ENCODE measurements around the gene SORCS1. TPM values are rescaled to one million over a fixed set of nuclear protein-coding genes. Genes with fewer than 3 reads are reported as not detected.

SORCS1 gene
- total and polyA plus RNA-seq, 4 experiments from 2014 or later, result not detected

GRCh38 chr10:106967452-106967851, 197.1 kb downstream of the SORCS1 start:
- H3K4me1 Mint-ChIP-seq, result no peaks in the 10 kb centered on the region
- Histone ChIP-seq H3K4me3 (ENCODE audit: low read length in 2 of 2) (no peak overlapping the region), H3K9me3 (ENCODE audit: control insufficient read depth in 1 of 2, low read length in 2 of 2) (no peaks in the 10 kb centered on the region), H3K4me1 (ENCODE audit: insufficient read depth, low read length) (no peaks in the 10 kb centered on the region), H3K27me3 (ENCODE audit: insufficient read depth, low read length) (no peaks in the 10 kb centered on the region), H3K27ac (ENCODE audit: low read depth, low read length) (no peak overlapping the region), H3K36me3 (ENCODE audit: insufficient read depth, low read length) (no peaks in the 10 kb centered on the region)
- H3K27me3 Mint-ChIP-seq, result no peaks in the 10 kb centered on the region
- H3K9me3 Mint-ChIP-seq, result peaks cover 4 to 18% (median 8%) of the 10 kb centered on the region in 8 donors
- POLR2A ChIA-PET (ENCODE audit: partially characterized antibody), result no interaction called here
- no peaks in the 10 kb centered on the region for H3K36me3 Mint-ChIP-seq
- H3K4me3 Mint-ChIP-seq, result no peak overlapping the region
- H3K27ac Mint-ChIP-seq, result no peak overlapping the region
- intact Hi-C loops (cut with micrococcal nuclease), result no loop called here
- DNase-seq, result no peak
- CTCF ChIA-PET (ENCODE audit: partially characterized antibody), result no interaction called here

- intact Hi-C loops (cut with micrococcal nuclease), result no loop called here
- Mint-ChIP-seq H3K36me3 (no peaks in the 10 kb centered on the region), H3K27ac (no peak overlapping the region), H3K27me3 (no peaks in the 10 kb centered on the region), H3K9me3 (peaks cover 0 to 12% (median 6%) of the 10 kb centered on the region in 8 donors), H3K4me1 (no peaks in the 10 kb centered on the region), H3K4me3 (no peak overlapping the region)
- DNase-seq, result no peak
- Histone ChIP-seq H3K27ac (ENCODE audit: low read depth, low read length) (no peak overlapping the region), H3K27me3 (ENCODE audit: insufficient read depth, low read length) (no peaks in the 10 kb centered on the region), H3K4me1 (ENCODE audit: insufficient read depth, low read length) (no peaks in the 10 kb centered on the region), H3K36me3 (ENCODE audit: insufficient read depth, low read length) (no peaks in the 10 kb centered on the region), H3K4me3 (ENCODE audit: low read length in 2 of 2) (no peak overlapping the region), H3K9me3 (ENCODE audit: control insufficient read depth in 1 of 2, low read length in 2 of 2) (no peaks in the 10 kb centered on the region)
- ChIA-PET POLR2A (ENCODE audit: partially characterized antibody) (no interaction called here), CTCF (ENCODE audit: partially characterized antibody) (no interaction called here)
These were observed 203.7 kb downstream of the SORCS1 start for GRCh38 chr10:106960812-106961211.

- Histone ChIP-seq H3K27ac (ENCODE audit: low read depth, low read length) (no peak overlapping the region), H3K9me3 (ENCODE audit: control insufficient read depth in 1 of 2, low read length in 2 of 2) (no peaks in the 10 kb centered on the region), H3K27me3 (ENCODE audit: insufficient read depth, low read length) (no peaks in the 10 kb centered on the region), H3K36me3 (ENCODE audit: insufficient read depth, low read length) (no peaks in the 10 kb centered on the region), H3K4me3 (ENCODE audit: low read length in 2 of 2) (no peak overlapping the region), H3K4me1 (ENCODE audit: insufficient read depth, low read length) (no peaks in the 10 kb centered on the region)
- no peak overlapping the region for H3K27ac Mint-ChIP-seq
- H3K4me3 Mint-ChIP-seq, result no peak overlapping the region
- no peak for DNase-seq
- no peaks in the 10 kb centered on the region for H3K36me3 Mint-ChIP-seq
- ChIA-PET POLR2A (ENCODE audit: partially characterized antibody) (no interaction called here), CTCF (ENCODE audit: partially characterized antibody) (no interaction called here)
- no peaks in the 10 kb centered on the region for H3K4me1 Mint-ChIP-seq
- no peaks in the 10 kb centered on the region for H3K27me3 Mint-ChIP-seq
- intact Hi-C loops (cut with micrococcal nuclease), result no loop called here
- peaks cover 0 to 10% (median 6%) of the 10 kb centered on the region in 8 donors for H3K9me3 Mint-ChIP-seq
These were observed 205.0 kb downstream of the SORCS1 start for GRCh38 chr10:106959521-106959920.

- H3K4me1 Mint-ChIP-seq, result no peaks in the 10 kb centered on the region
These were observed 205.7 kb downstream of the SORCS1 start for GRCh38 chr10:106958589-106959361.

GRCh38 chr10:106957823-106958588, 206.5 kb downstream of the SORCS1 start:
- H3K27me3 ChIP-seq (ENCODE audit: insufficient read depth, low read length), result no peaks in the 10 kb centered on the region
- no peaks in the 10 kb centered on the region for H3K4me1 Mint-ChIP-seq
- intact Hi-C loops (cut with micrococcal nuclease), result no loop called here
- no peaks in the 10 kb centered on the region for H3K36me3 Mint-ChIP-seq
- H3K27me3 Mint-ChIP-seq, result no peaks in the 10 kb centered on the region
- H3K9me3 ChIP-seq (ENCODE audit: control insufficient read depth in 1 of 2, low read length in 2 of 2), result no peaks in the 10 kb centered on the region
- H3K27ac ChIP-seq (ENCODE audit: low read depth, low read length), result no peak overlapping the region
- H3K4me1 ChIP-seq (ENCODE audit: insufficient read depth, low read length), result no peaks in the 10 kb centered on the region
- no peaks in the 10 kb centered on the region for H3K36me3 ChIP-seq (ENCODE audit: insufficient read depth, low read length)
- ChIA-PET POLR2A (ENCODE audit: partially characterized antibody) (no interaction called here), CTCF (ENCODE audit: partially characterized antibody) (no interaction called here)
- peaks cover 0 to 10% (median 6%) of the 10 kb centered on the region in 8 donors for H3K9me3 Mint-ChIP-seq
- no peak for DNase-seq
- H3K27ac Mint-ChIP-seq, result no peak overlapping the region
- H3K4me3 Mint-ChIP-seq, result no peak overlapping the region
- H3K4me3 ChIP-seq (ENCODE audit: low read length in 2 of 2), result no peak overlapping the region

More at GRCh38 chr10:106958589-106959361, 205.7 kb downstream of the SORCS1 start:
- ChIA-PET POLR2A (ENCODE audit: partially characterized antibody) (no interaction called here), CTCF (ENCODE audit: partially characterized antibody) (no interaction called here)
- H3K27ac ChIP-seq (ENCODE audit: low read depth, low read length), result no peak overlapping the region
- Mint-ChIP-seq H3K4me3 (no peak overlapping the region), H3K9me3 (peaks cover 0 to 10% (median 6%) of the 10 kb centered on the region in 8 donors), H3K36me3 (no peaks in the 10 kb centered on the region), H3K27ac (no peak overlapping the region), H3K27me3 (no peaks in the 10 kb centered on the region)
- no peaks in the 10 kb centered on the region for H3K4me1 ChIP-seq (ENCODE audit: insufficient read depth, low read length)
- DNase-seq, result no peak
- H3K9me3 ChIP-seq (ENCODE audit: control insufficient read depth in 1 of 2, low read length in 2 of 2), result no peaks in the 10 kb centered on the region
- no peaks in the 10 kb centered on the region for H3K27me3 ChIP-seq (ENCODE audit: insufficient read depth, low read length)
- no peaks in the 10 kb centered on the region for H3K36me3 ChIP-seq (ENCODE audit: insufficient read depth, low read length)
- H3K4me3 ChIP-seq (ENCODE audit: low read length in 2 of 2), result no peak overlapping the region
- intact Hi-C loops (cut with micrococcal nuclease), result no loop called here

- Mint-ChIP-seq H3K4me3 (no peak overlapping the region), H3K27ac (no peak overlapping the region), H3K9me3 (peaks cover 0 to 5% (median under 1%) of the 10 kb centered on the region in 8 donors), H3K36me3 (no peaks in the 10 kb centered on the region), H3K4me1 (no peaks in the 10 kb centered on the region), H3K27me3 (no peaks in the 10 kb centered on the region)
- DNase-seq, result no peak
- no peaks in the 10 kb centered on the region for H3K4me1 ChIP-seq (ENCODE audit: insufficient read depth, low read length)
- H3K27ac ChIP-seq (ENCODE audit: low read depth, low read length), result no peak overlapping the region
- no peak overlapping the region for H3K4me3 ChIP-seq (ENCODE audit: low read length in 2 of 2)
- no peaks in the 10 kb centered on the region for H3K36me3 ChIP-seq (ENCODE audit: insufficient read depth, low read length)
- ChIA-PET CTCF (ENCODE audit: partially characterized antibody) (no interaction called here), POLR2A (ENCODE audit: partially characterized antibody) (no interaction called here)
- H3K9me3 ChIP-seq (ENCODE audit: control insufficient read depth in 1 of 2, low read length in 2 of 2), result no peaks in the 10 kb centered on the region
- intact Hi-C loops (cut with micrococcal nuclease), result no loop called here
- no peaks in the 10 kb centered on the region for H3K27me3 ChIP-seq (ENCODE audit: insufficient read depth, low read length)
These were observed 208.1 kb downstream of the SORCS1 start for GRCh38 chr10:106956216-106956915.

- Mint-ChIP-seq H3K36me3 (no peaks in the 10 kb centered on the region), H3K27me3 (no peaks in the 10 kb centered on the region), H3K4me3 (no peak overlapping the region), H3K9me3 (peaks cover 0 to 5% (median 3%) of the 10 kb centered on the region in 8 donors), H3K27ac (no peak overlapping the region), H3K4me1 (no peaks in the 10 kb centered on the region)
- Histone ChIP-seq H3K4me3 (ENCODE audit: low read length in 2 of 2) (no peak overlapping the region), H3K36me3 (ENCODE audit: insufficient read depth, low read length) (no peaks in the 10 kb centered on the region), H3K4me1 (ENCODE audit: insufficient read depth, low read length) (no peaks in the 10 kb centered on the region), H3K9me3 (ENCODE audit: control insufficient read depth in 1 of 2, low read length in 2 of 2) (no peaks in the 10 kb centered on the region), H3K27me3 (ENCODE audit: insufficient read depth, low read length) (no peaks in the 10 kb centered on the region), H3K27ac (ENCODE audit: low read depth, low read length) (no peak overlapping the region)
- CTCF ChIA-PET (ENCODE audit: partially characterized antibody), result no interaction called here
- POLR2A ChIA-PET (ENCODE audit: partially characterized antibody), result no interaction called here
- DNase-seq, result no peak
- intact Hi-C loops (cut with micrococcal nuclease), result no loop called here
These were observed 209.4 kb downstream of the SORCS1 start for GRCh38 chr10:106955133-106955532.
